Mesendoderm (in vitro differentiated cells): ENCODE results near the gene ARL5A.

Source experiments
- DNase-seq: peaks from one replicate; pipeline ENCODE4 v3.0.0; 2013
- H2AK5ac ChIP-seq: 2 replicates; pipeline ENCODE4 v1.6.1; 2013; ENCODE audit warnings: low read length, inconsistent platforms
- H2BK120ac ChIP-seq: 2 replicates; pipeline ENCODE4 v1.6.1; 2013; ENCODE audit warnings: low read depth, mild to moderate bottlenecking, low read length, moderate library complexity, mixed read lengths
- H2BK15ac ChIP-seq: replicated peaks from 2 replicates; pipeline ENCODE4 v1.6.1; 2013; ENCODE audit warnings: low read depth, mild to moderate bottlenecking, moderate library complexity
- H2BK5ac ChIP-seq: 2 replicates; pipeline ENCODE4 v1.6.1; 2013; ENCODE audit warnings: low read length, inconsistent platforms
- H3K18ac ChIP-seq: 2 replicates; pipeline ENCODE4 v1.6.1; 2013; ENCODE audit warnings: mild to moderate bottlenecking, low read length, mixed read lengths
- H3K23ac ChIP-seq: one replicate; pipeline ENCODE4 v1.6.1; 2013; ENCODE audit warnings: low read length
- H3K27ac ChIP-seq: 2 replicates; pipeline ENCODE4 v1.5.1; 2013; ENCODE audit warnings: low read depth, mild to moderate bottlenecking, inconsistent platforms, low read length, moderate library complexity
- H3K27me3 ChIP-seq: 2 replicates; pipeline ENCODE4 v1.6.1; 2013; ENCODE audit warnings: low read length, control low read depth, mild to moderate bottlenecking, inconsistent platforms; ENCODE audit not compliant: insufficient read depth, poor library complexity
- H3K36me3 ChIP-seq: 2 replicates; pipeline ENCODE4 v1.6.1; 2013; ENCODE audit warnings: low read length, inconsistent platforms; ENCODE audit not compliant: control insufficient read depth, insufficient read depth
- H3K4ac ChIP-seq: one replicate; pipeline ENCODE4 v1.6.1; 2013; ENCODE audit warnings: low read depth, mild to moderate bottlenecking, low read length, moderate library complexity
- H3K4me1 ChIP-seq: 2 replicates; pipeline ENCODE4 v1.6.1; 2013; ENCODE audit warnings: low read depth, low read length, inconsistent platforms; ENCODE audit not compliant: control insufficient read depth
- H3K4me2 ChIP-seq: 2 replicates; pipeline ENCODE4 v1.6.1; 2013; ENCODE audit warnings: low read length
- H3K4me3 ChIP-seq: 2 replicates; pipeline ENCODE4 v1.5.1; 2013; ENCODE audit warnings: mild to moderate bottlenecking, low read length
- H3K56ac ChIP-seq: one replicate; pipeline ENCODE4 v1.6.1; 2013; ENCODE audit warnings: low read length
- H3K79me1 ChIP-seq: 2 replicates; pipeline ENCODE4 v1.6.1; 2013; ENCODE audit warnings: low read length, inconsistent platforms
- H3K79me2 ChIP-seq: 2 replicates; pipeline ENCODE4 v1.6.1; 2013; ENCODE audit warnings: mild to moderate bottlenecking, low read length; ENCODE audit not compliant: control insufficient read depth, insufficient read depth
- H3K9ac ChIP-seq: 2 replicates; pipeline ENCODE4 v1.6.1; 2013; ENCODE audit warnings: low read length, inconsistent platforms
- H4K5ac ChIP-seq: one replicate; pipeline ENCODE4 v1.6.1; 2013; ENCODE audit warnings: low read length
- H4K8ac ChIP-seq: one replicate; pipeline ENCODE4 v1.6.1; 2013; ENCODE audit warnings: low read depth, mild to moderate bottlenecking, control low read depth, low read length, moderate library complexity
- WGBS: extraction: QIAGEN DNeasy Blood & Tissue Kit; methylation state at CpG from one replicate; pipeline ENCODE4 v1.1.7; 2013; ENCODE audit warnings: low lambda C conversion rate, missing lambda C conversion rate; ENCODE audit not compliant: insufficient coverage; ENCODE audit errors: extremely low coverage; 5-methylcytosine and 5-hydroxymethylcytosine counted together

The ARL5A gene

GRCh38 chr2:151761193-151761592 lies 67.0 kb downstream of the ARL5A start:
- H2AK5ac ChIP-seq = no peak overlapping the region
- no peak for DNase-seq
- H3K4ac ChIP-seq = no peak overlapping the region
- no peak overlapping the region for H3K27ac ChIP-seq
- no peak overlapping the region for H4K5ac ChIP-seq
- no peaks in the 10 kb centered on the region for H3K36me3 ChIP-seq
- H3K27me3 ChIP-seq = no peaks in the 10 kb centered on the region
- H3K56ac ChIP-seq = no peak overlapping the region
- no peaks in the 10 kb centered on the region for H3K79me2 ChIP-seq
- H3K79me1 ChIP-seq = no peaks in the 10 kb centered on the region
- H3K23ac ChIP-seq = no peak overlapping the region
- no CpG with 5 or more reads among the region's 3 CpGs for WGBS
- no peak overlapping the region for H3K4me3 ChIP-seq
- H3K18ac ChIP-seq = no peak overlapping the region
- no peak overlapping the region for H2BK15ac ChIP-seq
- H2BK120ac ChIP-seq = no peak overlapping the region
- H3K4me2 ChIP-seq = no peak overlapping the region
- H4K8ac ChIP-seq = no peak overlapping the region
- H3K4me1 ChIP-seq = peaks cover 2% of the 10 kb centered on the region
- H3K9ac ChIP-seq = no peak overlapping the region
- no peak overlapping the region for H2BK5ac ChIP-seq

DNA sequence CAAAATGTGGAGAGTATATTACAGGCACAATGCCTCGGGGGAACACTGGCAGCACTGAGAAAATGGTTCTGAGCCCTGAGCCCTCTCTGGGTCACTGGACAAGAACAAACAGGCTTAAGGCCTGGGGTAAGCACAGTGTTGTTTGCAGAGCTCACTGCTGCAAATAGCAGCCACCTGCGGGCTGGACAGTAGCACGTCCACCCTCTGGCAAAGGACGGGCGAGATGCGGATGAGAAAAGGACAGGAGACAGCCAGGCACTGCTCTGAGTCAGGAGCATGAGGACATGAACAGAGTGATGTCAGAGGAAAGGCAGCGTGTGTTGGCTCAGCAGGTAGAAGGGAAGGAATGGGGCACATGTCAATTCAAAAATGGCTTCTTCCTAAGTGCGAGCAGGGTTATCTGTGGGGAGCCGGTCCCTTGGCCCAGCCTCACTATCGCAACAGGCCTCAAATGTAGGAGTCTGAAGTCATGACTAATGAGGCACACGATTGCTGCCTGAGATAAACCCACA lies 68.0 kb downstream of the ARL5A start:
- no peak overlapping the region for H3K4me3 ChIP-seq
- no peak overlapping the region for H2BK15ac ChIP-seq
- H3K9ac ChIP-seq = no peak overlapping the region
- H4K8ac ChIP-seq = no peak overlapping the region
- no peak overlapping the region for H3K56ac ChIP-seq
- H3K4me2 ChIP-seq = no peak overlapping the region
- no peak overlapping the region for H4K5ac ChIP-seq
- no CpG with 5 or more reads among the region's 11 CpGs for WGBS
- no peak overlapping the region for H3K27ac ChIP-seq
- no peaks in the 10 kb centered on the region for H3K4me1 ChIP-seq
- H3K18ac ChIP-seq = no peak overlapping the region
- H3K27me3 ChIP-seq = no peaks in the 10 kb centered on the region
- DNase-seq = peak; percentile 88
- H2BK5ac ChIP-seq = no peak overlapping the region
- no peak overlapping the region for H3K4ac ChIP-seq
- H2BK120ac ChIP-seq = no peak overlapping the region
- H3K79me1 ChIP-seq = no peaks in the 10 kb centered on the region
- no peak overlapping the region for H3K23ac ChIP-seq
- H2AK5ac ChIP-seq = no peak overlapping the region
- no peaks in the 10 kb centered on the region for H3K79me2 ChIP-seq
- H3K36me3 ChIP-seq = no peaks in the 10 kb centered on the region

- H3K9ac ChIP-seq = no peak overlapping the region
- H3K79me1 ChIP-seq = no peaks in the 10 kb centered on the region
- DNase-seq = no peak
- no peaks in the 10 kb centered on the region for H3K27me3 ChIP-seq
- H3K18ac ChIP-seq = no peak overlapping the region
- H3K79me2 ChIP-seq = no peaks in the 10 kb centered on the region
- H4K5ac ChIP-seq = no peak overlapping the region
- H3K36me3 ChIP-seq = no peaks in the 10 kb centered on the region
- no peak overlapping the region for H2BK120ac ChIP-seq
- H3K23ac ChIP-seq = no peak overlapping the region
- WGBS = no CpG with 5 or more reads among the region's 3 CpGs
- no peaks in the 10 kb centered on the region for H3K4me1 ChIP-seq
- no peak overlapping the region for H2AK5ac ChIP-seq
- H4K8ac ChIP-seq = no peak overlapping the region
- H3K4me3 ChIP-seq = no peak overlapping the region
- no peak overlapping the region for H3K56ac ChIP-seq
- H3K4me2 ChIP-seq = no peak overlapping the region
- no peak overlapping the region for H2BK15ac ChIP-seq
- no peak overlapping the region for H2BK5ac ChIP-seq
- no peak overlapping the region for H3K27ac ChIP-seq
- no peak overlapping the region for H3K4ac ChIP-seq
These were observed 69.5 kb downstream of the ARL5A start for GRCh38 chr2:151758744-151759143.

- WGBS = no CpG with 5 or more reads among the region's 1 CpG
These were observed 70.4 kb downstream of the ARL5A start for GRCh38 chr2:151757861-151758260.

DNA sequence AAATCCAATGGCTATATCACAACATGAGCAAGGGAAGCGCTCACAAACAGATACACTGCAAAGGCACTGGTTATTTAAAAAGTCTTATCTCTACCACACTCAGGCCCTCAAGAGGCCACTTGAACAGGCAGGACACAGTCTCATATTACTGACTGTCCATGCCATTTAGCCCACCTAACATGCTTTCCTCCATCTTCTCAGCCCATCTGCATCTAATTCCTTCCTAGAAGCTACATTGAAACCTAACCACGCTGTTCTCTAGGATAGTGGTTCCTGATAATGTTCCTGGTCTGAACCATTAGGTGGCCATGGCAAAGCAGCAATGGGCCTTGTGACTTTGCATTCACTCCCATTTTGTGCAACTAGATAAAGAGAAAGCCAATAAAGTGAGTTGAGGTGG lies 71.4 kb downstream of the ARL5A start:
- no peak overlapping the region for H2BK15ac ChIP-seq
- no peaks in the 10 kb centered on the region for H3K79me2 ChIP-seq
- no peaks in the 10 kb centered on the region for H3K36me3 ChIP-seq
- H3K4me1 ChIP-seq = no peaks in the 10 kb centered on the region
- H3K27ac ChIP-seq = no peak overlapping the region
- no peak overlapping the region for H4K5ac ChIP-seq
- H3K4ac ChIP-seq = no peak overlapping the region
- no peaks in the 10 kb centered on the region for H3K27me3 ChIP-seq
- no peak overlapping the region for H2BK120ac ChIP-seq
- H2AK5ac ChIP-seq = no peak overlapping the region
- H3K56ac ChIP-seq = no peak overlapping the region
- H3K4me3 ChIP-seq = no peak overlapping the region
- no peak overlapping the region for H4K8ac ChIP-seq
- H3K79me1 ChIP-seq = no peaks in the 10 kb centered on the region
- no peak overlapping the region for H3K4me2 ChIP-seq
- no peak for DNase-seq
- no CpG with 5 or more reads among the region's 2 CpGs for WGBS
- no peak overlapping the region for H3K23ac ChIP-seq
- H3K18ac ChIP-seq = no peak overlapping the region
- no peak overlapping the region for H3K9ac ChIP-seq
- H2BK5ac ChIP-seq = no peak overlapping the region

More at GRCh38 chr2:151757861-151758260, 70.4 kb downstream of the ARL5A start:
- DNase-seq = no peak
- H3K56ac ChIP-seq = no peak overlapping the region
- no peaks in the 10 kb centered on the region for H3K79me1 ChIP-seq
- H3K4me2 ChIP-seq = no peak overlapping the region
- H3K4ac ChIP-seq = no peak overlapping the region
- H3K79me2 ChIP-seq = no peaks in the 10 kb centered on the region
- H3K4me1 ChIP-seq = no peaks in the 10 kb centered on the region
- H3K36me3 ChIP-seq = no peaks in the 10 kb centered on the region
- H3K9ac ChIP-seq = no peak overlapping the region
- H3K18ac ChIP-seq = no peak overlapping the region
- H2BK15ac ChIP-seq = no peak overlapping the region
- H3K27ac ChIP-seq = no peak overlapping the region
- no peak overlapping the region for H2AK5ac ChIP-seq
- no peaks in the 10 kb centered on the region for H3K27me3 ChIP-seq
- H4K5ac ChIP-seq = no peak overlapping the region
- no peak overlapping the region for H3K4me3 ChIP-seq
- no peak overlapping the region for H3K23ac ChIP-seq
- no peak overlapping the region for H2BK120ac ChIP-seq
- no peak overlapping the region for H4K8ac ChIP-seq
- H2BK5ac ChIP-seq = no peak overlapping the region

DNA sequence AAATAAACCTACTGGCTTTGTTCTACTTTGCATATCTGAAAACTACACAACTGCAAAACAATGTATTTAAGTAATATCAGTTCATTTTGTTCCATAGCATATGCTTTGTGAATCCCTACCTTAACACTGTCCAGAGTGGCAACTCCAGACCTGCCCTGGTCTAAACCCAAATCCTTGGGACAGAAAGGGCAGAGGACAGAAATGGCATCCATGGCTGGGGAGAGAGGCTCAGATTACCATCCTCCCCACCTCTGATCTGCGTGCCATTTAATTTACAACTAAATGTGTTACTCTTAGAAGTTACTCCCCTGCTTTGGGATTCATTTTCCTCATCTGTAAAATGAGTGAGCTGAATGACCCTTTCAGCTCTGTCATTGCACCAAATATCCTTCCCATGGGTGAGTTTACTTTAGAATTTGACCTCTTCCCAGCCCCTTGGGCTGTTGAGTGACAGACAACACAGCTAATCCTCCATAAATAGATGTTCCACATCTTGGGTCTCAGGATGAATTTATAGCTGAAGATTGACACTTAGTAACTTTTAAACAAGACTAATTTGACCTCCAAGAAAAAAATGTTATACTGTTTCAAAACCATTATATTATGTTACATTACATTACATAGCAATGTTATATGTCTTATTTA lies 73.8 kb downstream of the ARL5A start:
- no peak overlapping the region for H3K4me2 ChIP-seq
- no peak for DNase-seq

More for the DNA sequence above, 73.8 kb downstream of the ARL5A start:
- no peak overlapping the region for H3K18ac ChIP-seq
- H3K27ac ChIP-seq = no peak overlapping the region
- no peaks in the 10 kb centered on the region for H3K4me1 ChIP-seq
- no peak overlapping the region for H4K8ac ChIP-seq
- no peaks in the 10 kb centered on the region for H3K27me3 ChIP-seq
- no peak overlapping the region for H3K4me3 ChIP-seq
- no peak overlapping the region for H3K56ac ChIP-seq
- H2BK120ac ChIP-seq = no peak overlapping the region
- no peak overlapping the region for H3K4ac ChIP-seq
- no peaks in the 10 kb centered on the region for H3K79me2 ChIP-seq
- no peaks in the 10 kb centered on the region for H3K79me1 ChIP-seq
- no peak overlapping the region for H3K9ac ChIP-seq
- no peak overlapping the region for H2BK15ac ChIP-seq
- H2AK5ac ChIP-seq = no peak overlapping the region
- H3K23ac ChIP-seq = no peak overlapping the region
- no peak overlapping the region for H2BK5ac ChIP-seq
- WGBS = no CpG with 5 or more reads among the region's 1 CpG
- H4K5ac ChIP-seq = no peak overlapping the region
- no peaks in the 10 kb centered on the region for H3K36me3 ChIP-seq
